ENCODE data around the gene THAP8.

Gene THAP8

DNA sequence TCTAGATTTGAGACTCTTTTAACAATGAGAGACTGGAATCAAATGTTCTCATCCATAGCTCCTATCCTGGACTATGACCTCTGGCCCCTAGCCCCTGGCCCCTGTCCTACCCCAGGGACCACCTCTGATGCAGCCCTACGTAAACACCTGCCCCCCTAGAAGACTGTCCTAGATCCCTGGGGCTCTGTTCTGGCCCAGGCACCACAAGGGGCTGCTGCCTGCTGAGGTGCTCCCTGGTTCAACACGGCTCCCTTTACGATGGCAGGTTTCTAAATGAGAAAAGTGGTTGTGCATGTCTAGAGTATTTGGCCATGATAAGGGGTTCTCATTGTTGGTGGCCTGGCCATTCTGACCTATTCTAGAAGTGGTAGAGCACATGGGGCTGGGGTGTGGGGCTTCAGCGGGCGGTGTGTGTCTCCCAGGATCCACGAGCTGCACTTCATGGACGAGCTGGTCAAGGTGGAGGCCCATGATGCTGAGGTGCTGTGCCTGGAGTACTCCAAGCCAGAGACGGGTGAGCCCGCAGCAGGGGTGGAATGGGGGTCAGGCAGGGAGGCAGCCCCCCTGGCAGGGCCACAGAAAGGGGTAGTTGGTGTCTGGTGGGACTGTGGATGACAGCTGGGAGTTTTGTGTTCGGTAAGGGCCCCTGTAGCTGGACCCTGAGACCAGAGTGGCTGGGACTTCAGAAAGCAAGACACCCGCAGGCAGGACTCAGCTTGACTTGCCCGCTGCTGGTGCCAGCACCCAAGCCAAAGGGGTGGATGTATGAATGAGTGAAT, 30.3 kb upstream of the THAP8 start:
- DNase-seq (ENCODE audit: insufficient read length, low spot score) (no peak), FAIRE-seq (no peak)
- TF ChIP-seq, protein P1, sequence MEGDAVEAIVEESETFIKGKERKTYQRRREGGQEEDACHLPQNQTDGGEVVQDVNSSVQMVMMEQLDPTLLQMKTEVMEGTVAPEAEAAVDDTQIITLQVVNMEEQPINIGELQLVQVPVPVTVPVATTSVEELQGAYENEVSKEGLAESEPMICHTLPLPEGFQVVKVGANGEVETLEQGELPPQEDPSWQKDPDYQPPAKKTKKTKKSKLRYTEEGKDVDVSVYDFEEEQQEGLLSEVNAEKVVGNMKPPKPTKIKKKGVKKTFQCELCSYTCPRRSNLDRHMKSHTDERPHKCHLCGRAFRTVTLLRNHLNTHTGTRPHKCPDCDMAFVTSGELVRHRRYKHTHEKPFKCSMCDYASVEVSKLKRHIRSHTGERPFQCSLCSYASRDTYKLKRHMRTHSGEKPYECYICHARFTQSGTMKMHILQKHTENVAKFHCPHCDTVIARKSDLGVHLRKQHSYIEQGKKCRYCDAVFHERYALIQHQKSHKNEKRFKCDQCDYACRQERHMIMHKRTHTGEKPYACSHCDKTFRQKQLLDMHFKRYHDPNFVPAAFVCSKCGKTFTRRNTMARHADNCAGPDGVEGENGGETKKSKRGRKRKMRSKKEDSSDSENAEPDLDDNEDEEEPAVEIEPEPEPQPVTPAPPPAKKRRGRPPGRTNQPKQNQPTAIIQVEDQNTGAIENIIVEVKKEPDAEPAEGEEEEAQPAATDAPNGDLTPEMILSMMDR (IDR thresholded peaks at IDR 0.05; ENCODE audit: insufficient read depth, missing control alignments) = no peak

- TF ChIP-seq, protein P1 (IDR thresholded peaks at IDR 0.05; ENCODE audit: insufficient read depth, missing control alignments) = no peak
- FAIRE-seq (no peak), DNase-seq (ENCODE audit: insufficient read length, low spot score) (no peak)
Measured at GRCh38 chr19:36082916-36083315, 28.8 kb upstream of the THAP8 start.

GRCh38 chr19:36081894-36082293, 27.8 kb upstream of the THAP8 start:
- FAIRE-seq = no peak
- no peak for DNase-seq (ENCODE audit: insufficient read length, low spot score)
- TF ChIP-seq, protein P1 (IDR thresholded peaks at IDR 0.05; ENCODE audit: insufficient read depth, missing control alignments) = no peak

- FAIRE-seq (no peak), DNase-seq (ENCODE audit: insufficient read length, low spot score) (no peak)
- TF ChIP-seq, protein P1 (IDR thresholded peaks at IDR 0.05; ENCODE audit: insufficient read depth, missing control alignments) = no peak
Measured at GRCh38 chr19:36081385-36081784, 27.3 kb upstream of the THAP8 start.

DNA sequence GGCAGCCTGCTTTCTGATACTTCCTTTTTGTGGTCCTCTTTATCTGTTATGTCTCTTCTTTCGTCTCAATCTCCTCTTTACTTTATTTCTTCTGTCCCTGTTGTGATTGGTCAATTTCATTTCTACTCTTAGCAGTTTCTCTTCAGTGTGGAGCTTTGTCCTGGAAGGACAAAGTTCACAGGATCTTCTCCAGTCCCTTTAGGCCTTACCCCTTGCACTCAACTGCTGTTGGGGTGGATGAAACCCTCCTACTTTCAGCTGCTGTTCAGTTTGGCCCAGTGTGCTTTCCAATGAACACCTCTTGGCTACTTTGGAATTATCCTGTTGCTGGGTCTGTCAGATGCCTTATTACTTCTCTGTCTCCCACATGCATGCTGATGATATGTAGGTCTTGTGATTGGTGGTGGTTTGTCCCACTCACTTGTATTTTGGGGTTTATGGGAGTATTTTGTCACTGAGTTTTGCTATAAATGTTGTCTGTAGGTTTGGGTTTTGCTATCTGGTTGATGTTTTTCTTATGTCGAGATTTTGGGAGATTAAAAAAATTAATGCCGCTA, 25.4 kb upstream of the THAP8 start:
- TF ChIP-seq, protein P1 (IDR thresholded peaks at IDR 0.05; ENCODE audit: insufficient read depth, missing control alignments) = no peak
- FAIRE-seq (no peak), DNase-seq (ENCODE audit: insufficient read length, low spot score) (no peak)

DNA sequence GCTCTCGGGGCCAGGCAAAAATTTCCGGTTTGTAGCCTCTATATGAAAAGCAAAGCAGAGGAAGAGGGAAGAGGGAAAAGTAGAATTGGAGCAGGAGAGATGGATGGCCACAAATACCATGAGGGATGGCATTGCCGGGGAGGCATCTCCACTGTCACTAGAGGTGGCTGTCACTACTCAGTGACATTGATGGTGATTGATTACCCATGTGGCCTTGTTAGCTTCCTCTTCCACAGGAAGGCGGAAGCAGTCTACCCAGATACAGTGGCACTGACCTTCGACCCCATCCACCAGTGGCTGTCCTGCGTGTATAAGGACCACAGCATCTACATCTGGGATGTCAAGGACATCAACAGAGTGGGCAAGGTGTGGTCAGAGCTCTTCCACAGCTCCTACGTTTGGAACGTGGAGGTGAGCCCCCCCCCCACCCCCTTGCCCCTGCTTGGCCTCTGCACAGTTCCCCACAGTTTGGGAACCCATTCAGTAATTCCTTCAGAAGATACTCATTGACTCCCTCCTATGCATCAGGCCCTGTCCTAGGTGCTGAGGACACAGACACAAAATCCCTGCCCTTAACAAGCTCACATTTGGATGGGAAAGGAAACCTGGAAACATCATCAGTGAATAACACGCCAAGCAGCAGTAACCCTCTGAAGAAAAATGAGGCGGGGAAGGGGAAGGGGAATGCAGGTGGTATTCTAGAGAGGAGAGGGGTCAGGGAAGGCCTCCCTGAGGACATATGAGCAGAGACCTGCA, 19.2 kb upstream of the THAP8 start:
- TF ChIP-seq, protein P1 (IDR thresholded peaks at IDR 0.05; ENCODE audit: insufficient read depth, missing control alignments) = no peak
- no peak for DNase-seq (ENCODE audit: insufficient read length, low spot score)
- FAIRE-seq = no peak
